HFF-Myc (cell line): ENCODE measurements around the gene FSHR.

Experiments
- DNase-seq: peaks from one replicate; pipeline ENCODE4 v3.0.0-alpha.2; 2011; ENCODE audit warnings: low read depth; ENCODE audit errors: extremely low read depth
- H3K4me3 ChIP-seq: replicated peaks from 2 replicates; pipeline ENCODE4 v1.5.1; 2011; ENCODE audit warnings: low read depth, mild to moderate bottlenecking, control low read depth, low read length
- TF ChIP-seq, protein P1 (sequence below): IDR thresholded peaks from 2 replicates; pipeline ENCODE4 v1.5.1; 2012; ENCODE audit warnings: mild to moderate bottlenecking, low read depth, low read length, control low read depth; ENCODE audit errors: missing control alignments

Gene FSHR

DNA sequence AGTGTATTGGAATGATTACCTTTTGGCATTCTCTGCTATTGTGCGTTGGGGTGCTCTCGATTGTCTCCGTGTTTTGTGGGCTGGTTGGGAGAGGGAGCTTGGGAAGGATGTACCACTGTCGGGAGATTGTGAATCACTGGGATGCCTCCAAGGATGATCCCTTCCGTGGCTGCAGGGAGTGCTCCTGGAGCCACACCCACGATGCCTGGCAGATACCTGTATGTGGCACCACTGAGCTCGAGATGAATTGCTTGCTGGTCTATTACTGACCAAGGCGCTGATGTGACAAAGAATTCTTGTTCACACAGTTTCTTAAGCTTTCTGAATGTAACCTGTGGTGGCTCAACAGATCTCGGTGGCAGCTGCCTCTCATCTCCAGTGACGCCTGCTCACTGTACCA is 239.1 kb downstream of the FSHR start:
- TF ChIP-seq, protein P1, sequence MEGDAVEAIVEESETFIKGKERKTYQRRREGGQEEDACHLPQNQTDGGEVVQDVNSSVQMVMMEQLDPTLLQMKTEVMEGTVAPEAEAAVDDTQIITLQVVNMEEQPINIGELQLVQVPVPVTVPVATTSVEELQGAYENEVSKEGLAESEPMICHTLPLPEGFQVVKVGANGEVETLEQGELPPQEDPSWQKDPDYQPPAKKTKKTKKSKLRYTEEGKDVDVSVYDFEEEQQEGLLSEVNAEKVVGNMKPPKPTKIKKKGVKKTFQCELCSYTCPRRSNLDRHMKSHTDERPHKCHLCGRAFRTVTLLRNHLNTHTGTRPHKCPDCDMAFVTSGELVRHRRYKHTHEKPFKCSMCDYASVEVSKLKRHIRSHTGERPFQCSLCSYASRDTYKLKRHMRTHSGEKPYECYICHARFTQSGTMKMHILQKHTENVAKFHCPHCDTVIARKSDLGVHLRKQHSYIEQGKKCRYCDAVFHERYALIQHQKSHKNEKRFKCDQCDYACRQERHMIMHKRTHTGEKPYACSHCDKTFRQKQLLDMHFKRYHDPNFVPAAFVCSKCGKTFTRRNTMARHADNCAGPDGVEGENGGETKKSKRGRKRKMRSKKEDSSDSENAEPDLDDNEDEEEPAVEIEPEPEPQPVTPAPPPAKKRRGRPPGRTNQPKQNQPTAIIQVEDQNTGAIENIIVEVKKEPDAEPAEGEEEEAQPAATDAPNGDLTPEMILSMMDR = no peak
- DNase-seq = no peak
- no peak overlapping the region for H3K4me3 ChIP-seq

DNA sequence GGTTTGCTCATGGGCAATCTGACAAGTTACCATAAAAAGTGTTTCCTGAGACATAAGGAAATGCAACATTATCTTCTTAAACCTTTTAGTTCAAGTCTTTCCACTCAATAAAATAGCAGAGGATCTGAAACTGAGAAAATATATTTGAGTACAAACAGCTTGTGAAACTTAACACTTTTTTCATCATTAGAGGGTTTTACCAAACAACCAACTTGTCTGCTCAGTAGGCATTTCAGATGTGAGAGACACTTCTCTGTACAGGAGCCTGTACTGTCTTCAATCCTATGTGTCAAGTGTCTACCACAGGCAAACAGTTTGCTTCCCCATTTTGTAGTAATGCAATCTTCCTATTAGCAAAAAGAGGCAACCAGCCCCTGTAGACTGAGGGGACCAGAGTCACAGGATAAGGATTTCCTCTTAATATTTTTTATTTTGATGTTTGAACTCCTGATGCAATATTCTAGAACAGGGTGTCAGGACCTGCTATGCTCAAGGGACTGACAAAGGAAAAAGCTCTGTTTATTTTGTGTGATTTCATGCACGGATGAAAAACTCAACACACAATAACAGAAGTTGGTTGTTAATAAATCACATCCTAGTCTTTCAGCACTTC is 239.7 kb downstream of the FSHR start:
- H3K4me3 ChIP-seq = no peak overlapping the region
- TF ChIP-seq, protein P1 = no peak
- no peak for DNase-seq
